ENCODE data around the gene GPRC5A. TPM values are rescaled to one million over a fixed set of nuclear protein-coding genes. Genes with fewer than 3 reads are reported as not detected.

GPRC5A gene
- 17.9 and 50.1 TPM in 2 replicates for total RNA-seq

GRCh38 chr12:12891080-12891880, at the start of gene GPRC5A:
TSS of gene GPRC5A (plus strand) at chr12:12891562. CDS start at chr12:12908250, 16,688 bp downstream.

GRCh38 chr12:12952036-12952435, 60.7 kb downstream of the GPRC5A start, which contains the start of gene GPRC5D:
TSS of gene GPRC5D (minus strand) at chr12:12952170. CDS start at chr12:12950384, 1,786 bp downstream.

Other genes with a start within 250 kb of the GPRC5A start
- gene GPR19, start 195.4 kb upstream of the GPRC5A start, total RNA-seq: 0.14 TPM in 1 of 2 replicates, not detected in the other
- gene CDKN1B, start 174.2 kb upstream of the GPRC5A start, total RNA-seq: 29.9 and 38.7 TPM in 2 replicates
- gene APOLD1, start 105.9 kb upstream of the GPRC5A start, total RNA-seq: 3.9 and 8.4 TPM in 2 replicates
- 60.6 and 94.2 TPM in 2 replicates for gene DDX47, start 78.2 kb upstream of the GPRC5A start, total RNA-seq
- gene GPRC5D, start 60.6 kb downstream of the GPRC5A start, total RNA-seq: not detected in 2 replicates
- gene HEBP1, start 108.7 kb downstream of the GPRC5A start, total RNA-seq: 8.9 and 27.4 TPM in 2 replicates
- gene FAM234B, start 152.8 kb downstream of the GPRC5A start, total RNA-seq: 7.0 and 7.6 TPM in 2 replicates
- 0.43 and 0.44 TPM in 2 replicates for gene GSG1, start 212.1 kb downstream of the GPRC5A start, total RNA-seq